Stimulated activated CD8-positive, alpha-beta memory T cell treated with anti-CD3 and anti-CD28 coated beads, Interleukin-12 subunit alpha, Interleukin-12 subunit beta, amount 100 ng/mL, for 24 hours (primary cell): ENCODE measurements around the gene TDRD9.

ENCODE experiments used
- DNase-seq: peaks from one replicate; pipeline ENCODE4 v3.0.0-alpha.2; 2020; ENCODE audit errors: extremely low read depth

Gene TDRD9

DNA sequence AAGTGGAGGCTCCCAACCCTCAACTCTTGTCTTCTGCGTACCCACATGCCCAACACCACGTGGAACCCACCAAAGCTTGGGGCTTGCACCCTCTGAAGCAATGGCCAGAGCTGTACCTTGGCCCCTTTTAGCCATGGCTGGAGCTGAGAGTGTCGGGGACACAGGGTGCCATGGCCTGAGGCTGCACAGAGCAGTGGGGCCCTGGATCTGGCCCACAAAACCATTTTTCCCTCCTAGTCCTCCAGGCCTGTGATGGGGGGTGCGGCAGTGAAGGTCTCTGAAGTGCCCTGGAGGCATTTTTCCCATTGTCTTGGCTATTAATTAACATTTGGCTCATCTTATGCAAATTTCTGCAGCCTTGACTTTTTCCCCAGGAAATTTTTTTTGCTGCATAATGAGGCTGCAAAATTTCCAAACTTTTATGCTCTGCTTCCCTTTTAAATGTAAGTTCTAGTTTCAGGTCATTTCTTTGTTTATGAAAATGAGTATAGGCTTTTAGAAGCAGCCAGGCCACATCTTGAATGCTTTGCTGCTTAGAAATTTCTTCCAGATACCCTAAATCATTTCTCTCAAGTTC lies 138.6 kb downstream of the TDRD9 start:
- no peak for DNase-seq

DNA sequence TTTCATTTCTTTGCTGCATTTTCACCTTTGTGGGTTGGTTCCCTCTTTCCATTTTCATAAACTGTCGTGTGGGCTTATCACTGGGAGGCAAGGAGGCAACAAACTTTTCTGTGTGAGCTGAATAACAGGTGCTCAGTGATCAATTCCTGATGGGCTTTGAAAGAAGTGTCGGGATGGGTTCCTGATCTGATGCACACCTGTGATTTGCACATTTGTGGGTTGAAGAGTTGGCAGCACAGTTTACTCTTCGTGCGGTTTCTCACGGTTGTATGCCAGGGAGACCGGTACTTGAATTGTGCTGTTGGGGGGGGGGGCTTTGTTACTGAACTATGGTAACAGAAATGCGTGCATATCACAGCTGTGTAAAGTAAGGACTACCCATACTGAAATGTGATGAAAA lies 141.3 kb downstream of the TDRD9 start:
- DNase-seq = no peak

DNA sequence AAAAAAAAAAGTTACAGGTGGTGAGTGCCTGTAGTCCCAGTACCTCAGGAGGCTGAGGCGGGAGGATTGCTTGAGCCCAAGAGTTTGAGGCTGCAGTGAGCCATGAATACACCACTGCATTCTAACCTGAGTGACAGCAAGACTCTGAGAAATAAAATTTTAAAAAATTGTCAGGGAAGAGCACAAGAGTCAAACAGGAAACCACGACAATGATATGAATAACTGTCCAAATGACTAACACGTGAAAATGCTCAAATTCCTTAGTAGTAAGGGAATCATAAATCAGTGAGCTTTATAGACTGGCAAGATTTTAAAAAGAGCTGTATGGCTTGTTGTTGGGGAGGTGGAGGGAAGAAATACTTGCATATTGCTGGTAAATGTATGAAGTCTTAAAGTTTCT lies 144.3 kb downstream of the TDRD9 start:
- DNase-seq = no peak

DNA sequence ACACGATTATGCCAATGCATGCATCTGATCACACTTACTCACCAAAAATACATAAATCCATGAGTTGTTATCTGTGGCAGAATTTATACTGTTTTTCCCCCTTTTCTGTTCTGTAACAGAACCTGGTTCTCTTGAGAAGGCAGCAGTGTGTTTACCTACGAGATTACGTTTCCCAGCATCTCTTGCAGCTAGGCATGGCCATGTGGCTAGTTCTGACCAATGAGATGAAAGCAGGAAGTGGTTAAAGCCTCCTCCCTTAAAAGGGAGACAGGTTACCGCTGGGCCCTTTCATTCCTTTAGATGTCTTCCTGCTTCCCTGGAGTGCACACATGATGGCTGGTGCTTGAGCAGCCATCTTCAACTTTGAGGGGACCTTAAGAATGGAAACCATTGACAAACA lies 145.5 kb downstream of the TDRD9 start:
- DNase-seq = no peak

DNA sequence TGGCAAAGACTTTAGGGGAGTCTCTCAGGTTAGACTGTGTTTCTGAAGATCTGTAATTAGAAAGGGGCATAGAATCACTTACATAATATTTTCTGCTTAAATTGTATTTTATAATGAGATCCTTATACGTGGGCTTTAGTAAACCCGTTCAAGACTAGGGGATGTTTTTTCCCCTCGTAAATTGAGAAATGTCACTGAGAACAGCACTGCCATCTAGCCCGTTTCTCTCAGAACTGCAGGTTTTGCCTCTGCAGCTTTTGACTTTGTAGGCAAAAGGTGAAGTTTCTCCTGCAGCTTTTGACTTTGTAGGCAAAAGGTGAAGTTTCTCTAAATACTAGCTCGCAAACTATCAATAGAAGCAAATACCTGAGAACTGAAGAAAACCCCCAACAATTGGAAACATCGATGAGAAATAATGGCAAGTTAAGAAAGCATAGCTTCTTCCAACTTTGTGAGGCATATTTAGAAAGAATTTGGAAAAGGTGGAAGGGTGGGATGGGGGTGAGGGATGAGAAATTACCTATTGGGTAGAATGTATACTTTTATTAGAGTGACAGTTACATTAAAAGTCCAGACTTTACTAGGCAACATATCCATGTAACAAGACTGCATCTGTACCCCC lies 147.4 kb downstream of the TDRD9 start:
- no peak for DNase-seq

DNA sequence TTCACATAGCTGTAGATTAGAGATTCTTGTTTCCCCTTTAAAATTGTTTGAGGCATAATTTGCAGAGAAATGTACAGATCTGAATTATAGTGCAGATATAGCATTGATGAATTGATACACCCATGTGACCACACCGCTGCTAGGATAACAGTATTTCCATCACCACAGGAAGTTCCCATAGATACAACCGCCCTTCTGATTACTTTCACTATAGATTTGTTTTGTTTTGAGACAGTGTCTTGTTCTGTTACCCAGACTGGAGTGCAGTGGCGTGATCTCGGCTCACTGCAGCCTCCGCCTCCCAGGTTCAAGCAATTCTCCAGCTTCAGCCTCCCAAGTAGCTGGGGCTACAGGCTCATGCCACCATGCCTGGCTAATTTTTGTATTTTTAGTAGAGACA lies 148.5 kb downstream of the TDRD9 start:
- no peak for DNase-seq

DNA sequence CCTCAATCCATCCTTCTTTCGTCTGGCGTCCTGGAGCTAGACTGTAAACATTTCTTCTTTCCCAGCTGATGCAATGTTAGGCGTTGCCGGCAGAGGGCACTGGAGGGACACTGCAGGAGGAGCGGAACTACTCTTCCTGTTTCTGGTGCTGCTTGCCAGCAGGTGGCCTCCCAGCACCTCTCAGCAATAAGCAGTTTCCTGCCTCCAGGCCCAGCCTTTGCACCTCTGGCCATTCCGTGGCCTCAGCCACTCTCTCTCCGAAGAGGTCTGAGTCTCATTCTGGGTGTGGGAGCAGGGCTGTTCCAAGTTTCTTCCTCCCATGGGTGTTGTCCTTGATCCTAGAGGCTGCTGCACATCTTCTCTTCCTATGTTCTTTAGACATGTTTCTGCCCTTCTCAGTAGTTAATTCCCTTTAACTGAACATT lies 149.8 kb downstream of the TDRD9 start:
- peak; percentile 63 for DNase-seq

DNA sequence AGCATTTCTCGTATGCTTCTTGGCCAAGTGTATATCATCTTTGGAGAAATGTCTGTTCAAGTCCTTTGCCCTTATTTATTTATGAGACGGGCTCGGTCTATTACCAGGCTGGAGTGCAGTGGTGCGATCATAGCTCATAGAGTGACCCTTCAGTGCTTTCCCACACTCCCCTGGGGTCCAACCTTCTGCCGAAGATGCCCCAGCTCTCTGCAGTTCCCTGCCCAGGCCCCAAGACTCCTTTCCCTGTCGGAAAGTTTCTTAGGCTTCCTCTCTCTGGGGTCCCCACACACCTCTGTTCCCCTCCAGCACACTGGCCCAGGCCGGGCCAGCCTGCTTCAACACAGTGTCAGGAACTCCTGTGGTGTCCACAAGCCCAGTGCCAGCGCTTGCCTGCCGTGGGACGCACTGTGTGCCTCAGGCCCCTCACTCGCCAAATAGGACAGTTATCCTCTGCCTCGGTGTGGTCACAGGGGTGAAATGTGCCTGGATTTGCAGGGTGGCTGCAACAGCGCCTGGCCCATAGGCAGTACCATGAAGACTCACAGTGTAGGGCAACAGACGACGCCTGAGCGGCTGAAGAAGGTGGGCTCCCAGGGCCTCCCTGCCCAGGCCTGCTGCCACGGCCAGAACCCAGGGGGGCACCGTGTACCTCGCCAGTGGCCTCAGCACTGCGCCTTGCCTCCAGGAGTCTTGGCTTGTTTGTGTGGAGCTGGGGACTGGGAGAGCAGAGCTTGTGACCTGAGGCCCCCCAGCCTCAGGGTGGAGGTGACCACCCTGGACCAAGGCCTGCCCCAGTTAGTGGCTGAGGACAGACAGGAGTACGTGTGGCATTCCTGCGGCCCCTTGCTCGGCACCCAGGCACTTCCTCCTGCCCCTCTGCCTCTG lies 152.4 kb downstream of the TDRD9 start:
- no peak for DNase-seq

DNA sequence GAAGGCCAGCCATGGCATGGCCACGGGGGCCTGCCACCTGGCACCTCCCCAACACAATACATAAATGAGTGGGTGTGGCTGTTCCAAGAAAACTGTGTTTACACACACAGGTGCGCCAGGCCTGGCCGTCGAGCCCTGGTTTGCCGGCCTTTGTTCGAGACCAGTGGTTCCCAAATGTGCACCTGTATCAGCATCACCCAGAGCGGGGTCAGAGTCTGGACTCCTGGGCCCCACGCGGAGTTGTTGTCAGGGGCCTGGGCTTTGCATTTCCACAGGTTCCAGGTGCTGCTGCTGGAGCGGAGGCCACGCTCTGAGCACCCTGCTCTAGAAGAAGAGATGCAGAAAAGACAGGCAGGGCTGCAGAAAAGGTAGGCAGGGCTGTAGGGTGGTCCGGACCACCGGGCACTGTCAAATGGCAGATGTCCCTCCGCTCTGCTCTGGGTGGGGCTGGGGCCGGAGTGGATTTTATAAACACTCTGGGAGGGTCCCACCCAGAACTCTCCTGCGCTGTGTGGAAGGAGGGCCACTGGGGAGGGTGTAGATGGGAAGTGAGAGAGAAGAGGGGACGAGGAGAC lies 153.1 kb downstream of the TDRD9 start:
- no peak for DNase-seq

DNA sequence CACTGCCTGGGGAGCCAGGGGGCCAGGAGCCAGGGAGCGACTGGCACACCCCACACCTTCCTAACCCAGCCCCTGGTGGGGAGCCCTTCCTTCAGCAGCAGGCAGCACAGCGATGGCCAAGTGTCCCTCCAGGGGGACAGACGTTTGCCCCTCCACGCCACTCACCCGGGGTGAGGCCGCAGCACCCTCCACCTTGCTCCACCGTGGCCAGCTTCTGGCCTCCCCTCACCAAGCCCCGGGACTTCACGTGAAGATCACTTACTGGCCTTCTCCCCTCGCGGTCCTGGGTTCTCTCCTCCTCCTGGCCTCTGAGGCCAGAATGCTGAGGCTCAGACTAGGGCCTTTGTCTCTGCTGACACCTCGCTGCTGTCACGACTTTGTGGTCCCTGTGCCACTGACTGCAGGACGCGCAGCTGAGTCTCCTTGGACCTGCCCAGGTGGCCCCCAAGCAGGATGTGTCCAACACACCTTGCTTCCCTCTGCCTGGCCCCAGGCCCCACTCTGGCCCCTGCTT lies 153.8 kb downstream of the TDRD9 start:
- DNase-seq = no peak

DNA sequence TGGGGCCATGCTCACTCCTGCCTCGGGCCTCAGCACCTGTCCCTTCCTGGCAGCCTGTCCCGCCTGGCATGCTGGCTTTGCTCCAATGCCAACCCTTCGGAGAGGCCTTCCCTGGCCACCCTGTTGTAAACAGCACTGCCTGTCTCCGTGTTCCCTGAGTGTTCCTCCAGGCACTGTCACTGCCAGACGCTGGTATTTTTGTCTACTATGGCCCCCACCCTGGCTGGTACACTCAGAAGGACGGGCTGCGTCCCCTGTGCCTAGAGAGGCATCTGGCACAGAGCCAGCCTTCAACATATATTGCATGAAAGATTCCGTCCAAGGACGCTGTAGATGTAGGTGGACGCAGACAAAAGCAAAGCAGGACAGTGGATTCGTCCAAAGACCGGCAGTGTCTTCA lies 154.6 kb downstream of the TDRD9 start:
- no peak for DNase-seq

DNA sequence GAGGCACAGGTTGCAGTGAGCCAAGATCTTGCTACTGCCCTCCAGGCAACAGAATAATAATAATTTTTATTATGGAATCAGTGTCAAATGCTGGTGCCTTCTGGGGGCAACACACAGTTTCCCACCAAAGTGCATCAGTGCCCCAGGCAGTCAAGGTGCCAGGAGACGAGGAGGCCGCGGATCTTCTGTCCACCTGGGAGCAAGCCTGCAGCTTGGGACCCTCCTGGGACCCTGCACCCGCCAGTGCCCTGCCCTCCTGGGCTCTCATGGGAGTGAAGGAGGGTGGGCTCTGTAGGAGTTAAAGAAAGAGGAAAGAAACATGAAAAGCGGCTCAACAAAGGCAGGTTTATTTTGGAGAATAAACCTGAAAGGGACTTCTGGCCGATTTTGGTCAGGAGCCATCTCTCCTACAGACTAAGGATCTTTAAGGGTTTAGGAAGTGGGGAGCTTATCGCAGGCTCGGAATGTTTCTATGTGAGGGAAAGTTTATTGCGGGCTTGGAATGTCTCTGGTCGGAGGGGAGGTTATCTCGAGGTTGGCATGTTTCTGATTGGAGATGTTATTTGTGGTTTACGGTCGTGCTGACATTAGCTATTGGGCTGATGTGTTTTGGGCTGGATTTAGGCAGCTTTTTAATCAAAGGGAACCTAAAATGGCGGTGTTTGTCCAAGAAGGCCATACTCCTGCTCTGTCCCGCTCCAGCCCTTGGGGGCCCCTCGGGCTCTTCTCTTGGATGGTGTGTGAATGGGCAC lies 156.2 kb downstream of the TDRD9 start:
- DNase-seq = no peak

DNA sequence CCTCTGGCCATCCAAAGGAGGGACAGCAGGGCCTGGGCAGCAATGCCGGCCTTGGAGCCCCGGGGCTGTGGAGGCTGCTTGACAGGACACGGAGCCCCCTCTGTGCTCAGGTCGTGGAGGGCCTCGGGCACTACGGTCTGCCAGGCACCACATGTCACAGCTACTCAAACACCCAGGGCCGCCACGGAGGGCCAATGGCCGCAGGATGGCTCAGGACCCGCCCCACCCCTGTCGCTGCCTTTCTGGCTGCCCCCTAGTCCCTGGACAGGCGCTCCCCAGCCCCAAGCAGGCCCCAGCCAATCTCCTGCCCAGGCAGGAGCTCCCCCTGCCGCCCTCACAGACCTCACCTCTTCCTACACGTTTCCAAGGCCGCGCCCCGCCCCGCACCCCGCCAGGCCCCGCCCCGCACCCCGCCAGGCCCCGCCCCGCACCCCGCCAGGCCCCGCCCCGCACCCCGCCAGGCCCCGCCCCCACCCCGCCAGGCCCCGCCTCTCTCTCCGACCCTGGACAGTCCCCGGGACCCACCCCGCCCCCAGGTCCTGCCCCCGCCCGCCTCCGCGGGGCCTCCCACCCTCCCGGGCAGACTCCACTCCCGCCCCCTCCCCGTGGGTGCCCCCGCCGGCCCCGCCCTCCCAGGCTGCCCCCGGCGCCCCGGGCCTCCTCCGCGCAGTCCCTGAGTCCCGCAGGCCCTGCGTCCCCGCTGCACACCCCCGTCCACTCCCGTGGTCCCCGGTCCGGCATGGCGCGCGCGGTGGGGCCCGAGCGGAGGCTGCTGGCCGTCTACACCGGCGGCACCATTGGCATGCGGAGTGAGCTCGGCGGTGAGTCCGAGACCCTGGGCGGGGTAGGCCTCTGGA lies 157.0 kb downstream of the TDRD9 start, which contains the start of gene ASPG:
TSS of gene ASPG (plus strand) at position 669 of the 857 bp plus-strand sequence. CDS start at position 740, 71 bp downstream.
- DNase-seq = no peak

DNA sequence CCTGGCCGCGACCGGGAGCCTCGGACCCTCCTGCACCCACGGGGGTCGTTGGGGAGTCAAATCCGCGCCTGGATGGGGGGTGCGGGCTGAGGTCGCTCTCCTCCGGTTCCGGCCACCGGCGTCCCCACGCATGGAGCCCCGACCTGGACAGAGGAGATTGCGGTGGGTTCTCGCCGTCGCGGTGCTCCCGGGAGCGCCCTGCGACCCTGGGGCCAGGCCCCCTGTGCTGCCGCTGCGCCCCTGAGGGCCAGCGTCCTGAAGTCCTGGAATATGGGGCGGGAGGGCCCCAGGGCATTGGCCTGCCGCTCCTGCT lies 157.6 kb downstream of the TDRD9 start:
- DNase-seq = no peak

DNA sequence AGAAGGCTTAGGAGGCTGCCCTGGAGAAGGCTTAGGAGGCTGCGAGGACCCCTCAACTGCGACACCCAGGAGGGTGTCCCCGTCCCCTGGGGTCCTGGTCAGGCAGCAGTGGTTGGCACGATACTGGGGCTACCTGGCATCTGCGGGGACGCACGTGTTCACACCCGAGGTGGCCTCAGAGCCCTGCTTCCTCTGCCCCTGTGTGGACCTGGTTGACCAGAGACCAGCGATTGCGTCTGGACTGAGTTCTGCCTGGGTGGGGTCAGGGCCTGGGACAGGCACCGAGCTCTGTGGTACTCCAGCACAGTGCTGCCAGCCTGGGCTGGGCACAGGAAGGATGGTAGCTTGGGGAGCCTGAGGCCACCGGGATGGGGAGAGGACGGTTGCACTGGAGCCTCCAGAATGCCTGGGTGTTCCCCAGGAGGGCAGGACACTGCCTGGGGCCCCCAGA lies 158.0 kb downstream of the TDRD9 start:
- no peak for DNase-seq

DNA sequence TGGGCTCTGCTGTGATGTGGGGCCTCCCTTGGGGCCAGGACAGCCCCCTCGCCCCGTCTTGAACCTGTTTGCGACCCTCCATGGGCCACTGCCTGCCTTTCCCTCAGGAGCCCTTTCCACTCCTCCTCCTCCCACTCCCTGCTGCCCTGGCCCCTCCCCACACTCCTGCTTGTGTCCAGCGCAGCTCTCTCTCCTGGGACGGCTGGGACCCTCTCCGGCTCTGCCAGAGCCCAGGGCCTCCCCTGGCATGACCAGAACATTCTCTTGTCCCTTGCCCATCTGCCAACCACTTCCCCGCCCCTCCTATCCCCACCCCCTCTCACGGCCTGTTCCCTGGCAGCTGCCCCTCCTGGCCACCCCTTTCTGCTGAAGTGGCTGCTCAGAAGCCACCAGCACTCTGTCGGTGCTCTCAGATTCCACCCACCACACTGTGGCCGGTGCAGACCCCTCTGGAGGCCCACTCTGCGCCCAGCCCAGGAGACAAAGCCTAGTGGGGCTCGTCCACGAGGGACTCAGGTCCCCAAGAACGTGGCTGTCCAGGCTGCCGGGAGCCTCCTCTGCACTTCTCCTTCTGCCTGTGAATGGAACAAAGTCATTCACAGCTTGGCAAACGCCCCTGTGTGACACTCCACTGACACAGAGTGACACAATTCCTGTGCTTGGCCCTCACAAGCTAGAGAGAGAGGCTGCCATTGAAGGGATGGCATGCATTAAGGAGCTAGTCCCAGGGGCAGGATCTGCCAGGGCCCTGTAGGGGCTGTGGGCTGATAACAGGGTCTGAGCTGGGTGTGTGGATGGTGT lies 158.6 kb downstream of the TDRD9 start:
- no peak for DNase-seq

DNA sequence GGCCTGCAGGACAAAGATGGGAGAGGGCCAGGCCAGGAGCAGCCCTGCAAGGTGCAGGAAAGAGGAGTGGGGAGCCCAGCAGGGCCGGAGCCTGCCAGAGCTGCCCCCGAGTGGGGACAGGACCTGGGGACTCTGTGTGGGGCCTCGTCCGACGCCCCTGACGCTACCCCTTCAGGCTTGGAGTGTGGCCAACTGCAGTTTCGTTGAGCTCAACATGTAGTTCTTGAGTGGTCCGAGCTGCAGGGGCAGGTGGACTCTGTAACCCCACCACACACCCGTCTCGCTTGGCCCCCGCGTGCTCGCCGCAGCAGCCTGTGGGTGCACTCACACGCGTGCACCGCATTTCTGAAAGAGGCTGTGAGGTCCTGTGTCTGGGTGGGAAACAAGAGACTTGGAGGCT lies 159.2 kb downstream of the TDRD9 start:
- no peak for DNase-seq

DNA sequence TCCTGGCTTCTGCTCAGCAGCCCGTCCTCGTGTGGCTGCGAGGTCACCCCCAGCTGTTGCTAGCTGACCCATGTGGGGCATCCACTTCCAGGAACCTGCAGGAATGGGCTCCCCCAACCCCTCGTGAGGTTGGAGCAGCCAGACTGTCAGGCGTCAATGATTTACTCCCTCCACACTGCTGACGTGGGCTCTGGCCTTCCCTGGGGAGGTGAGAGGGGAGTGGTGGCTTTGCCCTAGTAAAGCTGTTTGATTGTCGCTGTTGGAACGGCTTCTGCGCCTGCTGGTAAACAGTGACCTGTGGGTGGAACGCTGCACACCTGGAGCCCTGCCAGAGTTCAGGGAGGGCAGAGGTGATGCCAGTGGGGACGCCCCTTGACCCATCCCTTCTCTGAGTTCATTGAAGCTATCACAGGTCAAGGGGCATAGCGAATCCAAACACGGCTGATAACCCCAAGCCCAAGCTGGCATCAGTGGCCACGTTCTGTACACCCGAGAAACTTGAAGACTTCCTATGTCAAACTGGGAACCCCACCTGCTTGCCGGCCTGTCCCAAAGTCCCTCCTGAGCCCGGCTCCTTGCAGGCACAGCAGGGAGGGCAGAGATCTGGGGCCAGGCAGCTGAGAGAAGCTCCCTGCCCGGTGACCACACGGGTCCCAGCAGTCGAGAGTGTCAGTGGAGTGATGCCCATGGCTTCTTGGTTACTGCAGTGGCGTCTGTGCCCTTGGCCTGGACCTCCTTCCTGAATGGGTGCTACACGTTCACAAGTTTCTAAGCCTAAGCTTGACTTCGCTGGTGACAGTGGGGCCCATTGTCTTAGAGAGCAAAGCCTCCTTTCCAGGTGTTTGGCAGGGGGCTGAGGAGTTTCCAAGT lies 160.0 kb downstream of the TDRD9 start:
- DNase-seq = no peak
